ENCODE measurements around the gene DDIT4L. TPM values are rescaled to one million over a fixed set of nuclear protein-coding genes. Genes with fewer than 3 reads are reported as not detected.
A peak's percentile ranks its signal among the peaks of the same experiment; 100 is the strongest.
"Not testable (repeated sequence)": the region's sequence is repeated elsewhere in the genome, so short reads cannot be mapped to it uniquely, and the experiment has no call there.

DDIT4L gene
- total RNA-seq, 1 experiment from 2014 or later: 0.55 TPM

- DNase-seq (ENCODE audit: low read depth, low spot score): no peak
- in situ Hi-C loops (cut with HindIII; ENCODE audit: low pct_unique_long_range_greater_than_20kb, low sequenced_read_pairs): no loop called here
These were observed 20.5 kb downstream of the DDIT4L start for GRCh38 chr4:100169491-100170485.

- DNase-seq (ENCODE audit: low read depth, low spot score): no peak
These were observed 21.7 kb downstream of the DDIT4L start for GRCh38 chr4:100168521-100168920.

GRCh38 chr4:100166297-100167039, 23.8 kb downstream of the DDIT4L start:
- DNase-seq (ENCODE audit: low read depth, low spot score): no peak
- in situ Hi-C loops (cut with HindIII; ENCODE audit: low pct_unique_long_range_greater_than_20kb, low sequenced_read_pairs): no loop called here

More at GRCh38 chr4:100168521-100168920, 21.7 kb downstream of the DDIT4L start:
- in situ Hi-C loops (cut with HindIII; ENCODE audit: low pct_unique_long_range_greater_than_20kb, low sequenced_read_pairs): no loop called here

- in situ Hi-C loops (cut with HindIII; ENCODE audit: low pct_unique_long_range_greater_than_20kb, low sequenced_read_pairs): no loop called here
- DNase-seq (ENCODE audit: low read depth, low spot score): peak; percentile 33
These were observed 24.5 kb downstream of the DDIT4L start for GRCh38 chr4:100165809-100166208.

- no peak for DNase-seq (ENCODE audit: low read depth, low spot score)
- in situ Hi-C loops (cut with HindIII; ENCODE audit: low pct_unique_long_range_greater_than_20kb, low sequenced_read_pairs): no loop called here
These were observed 25.2 kb downstream of the DDIT4L start for GRCh38 chr4:100164808-100165760.

- peak; percentile 81 for DNase-seq (ENCODE audit: low read depth, low spot score)
- in situ Hi-C loops (cut with HindIII; ENCODE audit: low pct_unique_long_range_greater_than_20kb, low sequenced_read_pairs): no loop called here
These were observed 28.1 kb downstream of the DDIT4L start for GRCh38 chr4:100162027-100162685.

GRCh38 chr4:100149190-100149589, 41.1 kb downstream of the DDIT4L start:
- DNase-seq (ENCODE audit: low read depth, low spot score): no peak
- in situ Hi-C loops (cut with HindIII; ENCODE audit: low pct_unique_long_range_greater_than_20kb, low sequenced_read_pairs): no loop called here

GRCh38 chr4:100147684-100148083, 42.6 kb downstream of the DDIT4L start:
- DNase-seq (ENCODE audit: low read depth, low spot score): no peak
- in situ Hi-C loops (cut with HindIII; ENCODE audit: low pct_unique_long_range_greater_than_20kb, low sequenced_read_pairs): no loop called here

GRCh38 chr4:100147198-100147597, 43.1 kb downstream of the DDIT4L start:
- in situ Hi-C loops (cut with HindIII; ENCODE audit: low pct_unique_long_range_greater_than_20kb, low sequenced_read_pairs): no loop called here

GRCh38 chr4:100146756-100147155, 43.5 kb downstream of the DDIT4L start:
- in situ Hi-C loops (cut with HindIII; ENCODE audit: low pct_unique_long_range_greater_than_20kb, low sequenced_read_pairs): no loop called here

More at GRCh38 chr4:100147198-100147597, 43.1 kb downstream of the DDIT4L start:
- no peak for DNase-seq (ENCODE audit: low read depth, low spot score)

GRCh38 chr4:100137320-100137719, 52.9 kb downstream of the DDIT4L start:
- DNase-seq (ENCODE audit: low read depth, low spot score); in situ Hi-C loops (cut with HindIII; ENCODE audit: low pct_unique_long_range_greater_than_20kb, low sequenced_read_pairs): not testable (repeated sequence)

More at GRCh38 chr4:100146756-100147155, 43.5 kb downstream of the DDIT4L start:
- DNase-seq (ENCODE audit: low read depth, low spot score): no peak

Other genes with a start within 250 kb of the DDIT4L start
- 29.1 and 41.6 TPM in 2 replicates for gene DNAJB14, start 243.8 kb downstream of the DDIT4L start, total RNA-seq (2014; rRNA removed; shearing (Covaris generic))
- gene H2AZ1, start 240.2 kb downstream of the DDIT4L start, total RNA-seq (2014; rRNA removed; shearing (Covaris generic)): 837 and 844 TPM in 2 replicates